T-helper 9 cell (primary cell): ENCODE data around the gene LPXN.
A peak's percentile ranks its signal among the peaks of the same experiment; 100 is the strongest.

ENCODE experiments used
- DNase-seq: peaks from one replicate; pipeline ENCODE4 v3.0.0-alpha.2; 2020
- total RNA-seq, 2 donors: gene quantifications; one replicate each; lab custom pipeline; 2026; lab: John Stamatoyannopoulos, UW

LPXN gene
- 84.0 to 316 reads per million in 2 donors for total RNA-seq

DNA sequence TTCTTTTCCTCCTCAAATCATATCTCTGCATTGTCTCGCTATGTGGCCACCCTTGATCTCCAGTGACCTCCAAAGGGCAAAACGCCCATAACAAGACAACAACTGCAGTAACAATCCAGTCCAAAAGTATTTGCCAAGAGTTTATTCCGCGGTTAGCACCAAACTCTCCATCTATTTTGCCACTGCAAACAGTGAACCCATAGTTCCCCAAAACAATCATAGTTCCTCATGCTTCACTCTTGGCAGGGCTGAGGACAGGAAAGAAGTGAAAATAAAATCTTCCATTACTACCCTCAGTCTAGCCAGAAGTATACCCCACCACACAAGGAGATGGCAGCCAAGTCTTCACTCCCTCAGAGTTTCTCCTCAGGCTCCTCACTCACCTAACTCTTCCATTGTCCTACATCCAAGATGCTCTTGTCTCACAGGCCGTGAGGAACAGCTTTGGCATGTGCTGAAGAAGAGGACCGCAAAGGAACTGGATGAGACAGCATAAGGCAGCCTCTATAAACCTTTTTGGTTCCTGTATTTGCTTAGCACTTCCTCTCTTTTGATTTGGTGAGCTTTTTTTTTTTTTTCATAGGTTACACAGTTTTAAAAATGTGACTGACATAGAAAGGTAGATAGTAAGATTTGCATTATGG lies at the start of gene LPXN:
LPXN (minus strand) TSS at position 480 of the 644 bp plus-strand sequence; CDS start at position 396, 84 bp downstream.
- DNase-seq: peak; percentile 54

DNA sequence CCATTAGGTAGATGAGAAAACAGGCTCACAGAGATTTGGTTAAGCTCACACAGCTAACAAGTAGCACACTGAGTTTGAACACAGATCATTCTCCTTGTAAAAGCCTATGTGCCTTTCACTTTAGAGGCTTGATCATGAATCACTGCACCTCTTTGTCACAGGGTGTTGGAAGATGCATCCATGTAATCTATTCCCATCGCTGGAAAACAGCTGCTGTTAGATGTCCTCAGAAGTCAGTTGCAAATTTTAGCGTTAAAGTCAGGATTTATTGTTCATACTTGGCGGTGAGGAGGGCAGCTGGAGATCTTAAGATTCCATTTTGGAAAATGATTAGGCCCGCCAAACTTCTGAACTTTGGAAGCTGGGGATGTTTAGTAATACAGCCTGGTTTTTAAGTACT lies 49.4 kb upstream of the LPXN start:
- no peak for DNase-seq

DNA sequence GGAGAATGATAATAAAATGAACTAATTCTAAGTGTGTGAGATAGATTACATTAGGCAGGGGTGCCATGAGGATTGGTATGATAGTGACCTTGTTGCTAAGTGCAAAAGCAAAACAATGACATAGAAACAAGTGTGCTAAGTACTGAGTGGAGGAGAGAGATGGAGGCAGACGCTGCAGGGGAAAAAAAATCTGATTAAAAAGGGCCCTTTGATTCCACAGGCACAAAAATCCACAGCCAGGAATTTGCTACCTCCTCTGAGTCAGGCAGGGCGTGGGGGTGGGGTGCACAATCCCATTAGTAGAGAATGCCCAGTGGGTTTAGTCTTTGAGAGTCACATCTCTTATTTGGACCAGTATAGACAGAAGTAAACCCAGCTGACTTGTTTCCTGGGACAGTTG lies 46.7 kb upstream of the LPXN start, which contains the start of gene CNTF:
CNTF (plus strand) TSS at position 322 of the 400 bp plus-strand sequence. CDS start 88 bp downstream, outside the sequence.
- DNase-seq: no peak

DNA sequence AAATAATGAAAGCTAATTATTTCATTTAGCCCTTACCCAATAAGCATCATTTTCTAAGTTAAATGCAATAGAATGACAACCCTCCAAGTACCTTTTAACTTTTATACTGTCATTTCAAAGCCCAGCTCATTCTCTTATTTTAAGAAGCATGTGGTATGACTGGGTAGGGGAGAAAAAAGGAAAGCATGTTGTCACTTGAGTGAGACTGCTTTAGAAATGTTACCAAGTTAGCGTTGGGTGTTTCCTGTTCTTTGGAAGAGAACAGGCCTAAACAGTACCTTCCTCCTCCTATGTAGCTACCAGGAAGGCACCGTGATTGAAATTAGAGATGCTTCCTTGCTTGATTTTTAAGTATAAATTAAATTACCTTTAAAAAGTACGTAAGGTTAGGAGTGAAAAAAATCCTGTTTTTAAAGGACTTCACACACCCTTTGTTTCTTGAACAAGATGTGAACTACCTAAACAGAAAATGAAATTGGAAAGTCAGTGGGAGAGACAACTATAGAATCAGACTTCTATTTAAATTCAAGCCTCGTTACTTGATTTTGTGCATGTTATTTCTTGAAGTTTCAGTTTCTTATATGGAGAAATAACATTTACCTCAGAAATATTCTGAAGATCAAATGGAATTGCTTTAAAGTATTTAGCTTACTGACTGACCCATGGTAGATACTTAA lies 46.1 kb upstream of the LPXN start:
- DNase-seq: no peak

DNA sequence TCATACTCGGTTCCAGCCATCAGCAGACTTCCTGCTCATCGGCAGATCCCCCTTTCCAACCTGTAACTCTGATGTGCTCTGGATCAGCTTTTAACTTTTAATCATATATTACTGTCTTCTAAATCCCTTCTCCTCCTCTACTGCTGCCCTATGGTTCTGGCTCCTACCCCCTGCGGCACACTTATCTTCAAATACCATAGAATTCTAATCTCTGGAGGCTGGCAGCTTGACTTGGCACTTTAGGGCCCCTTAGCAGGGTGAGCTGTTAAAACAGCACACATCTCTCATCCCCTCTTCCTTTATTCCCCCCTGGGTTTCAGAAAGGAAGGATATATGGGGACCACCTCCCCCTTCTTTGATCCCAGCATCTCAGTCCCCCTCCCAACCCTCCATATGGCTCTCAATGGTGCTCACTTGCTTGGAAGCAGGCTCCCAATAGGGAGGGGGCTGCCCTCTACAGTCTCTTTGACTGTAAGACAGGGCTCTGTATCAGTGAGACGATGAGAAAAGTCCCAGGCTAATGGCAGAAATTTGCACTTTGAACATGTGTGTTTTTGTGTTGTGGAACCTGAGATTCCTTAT lies 42.4 kb upstream of the LPXN start:
- DNase-seq: no peak

DNA sequence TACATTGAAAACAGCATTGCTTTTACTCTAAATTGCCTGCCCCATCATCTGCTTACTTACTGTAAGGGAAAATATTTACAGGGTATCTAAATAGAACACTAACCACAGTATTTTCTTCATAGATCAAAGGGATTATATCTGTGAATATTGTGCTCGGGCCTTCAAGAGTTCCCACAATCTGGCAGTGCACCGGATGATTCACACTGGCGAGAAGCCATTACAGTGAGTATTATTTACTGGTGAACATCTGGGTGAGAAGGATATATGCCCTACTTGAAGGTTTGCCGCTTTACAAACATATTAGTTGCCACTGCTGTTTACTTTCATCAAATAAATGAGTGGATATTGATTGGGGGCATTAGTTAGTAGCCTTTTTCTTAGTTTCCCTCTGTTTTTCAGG lies 40.9 kb upstream of the LPXN start:
- no peak for DNase-seq

DNA sequence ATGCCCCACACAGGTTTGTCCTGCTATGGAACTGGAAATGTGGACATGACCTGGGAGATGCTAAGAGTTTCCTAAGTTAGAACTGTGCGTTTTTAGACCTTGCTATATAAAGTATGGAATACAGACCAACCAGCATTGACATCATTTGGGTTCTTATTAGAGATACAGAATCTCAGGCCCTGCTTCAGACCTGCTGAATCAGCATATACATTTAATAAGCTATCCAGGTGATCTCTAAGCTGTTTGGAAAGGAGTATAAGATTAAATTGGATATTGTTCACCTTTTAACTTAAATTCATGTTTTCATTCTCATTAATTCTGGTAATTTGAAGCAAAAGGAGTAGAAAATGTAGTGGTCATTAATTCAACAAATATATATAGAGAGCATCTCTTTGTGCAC lies 39.9 kb upstream of the LPXN start:
- DNase-seq: no peak

DNA sequence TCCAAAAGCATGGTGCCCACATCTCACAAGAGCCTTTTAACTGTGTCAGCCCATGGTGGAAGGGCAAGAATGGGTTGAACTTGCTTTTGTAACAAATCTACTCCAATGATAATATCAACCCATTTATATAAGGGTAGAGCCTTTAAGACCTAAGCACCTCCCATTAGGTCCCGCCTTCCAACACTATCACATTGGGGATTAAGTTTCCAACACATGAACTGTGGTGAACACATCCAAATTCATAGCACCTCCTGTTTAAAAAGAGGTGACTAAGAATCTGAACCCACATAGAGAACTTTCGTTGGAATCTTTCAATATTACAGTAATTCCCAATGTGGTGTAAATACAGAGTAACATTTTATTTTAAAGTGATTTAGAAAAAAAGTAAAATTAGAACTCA lies 37.6 kb upstream of the LPXN start:
- no peak for DNase-seq

DNA sequence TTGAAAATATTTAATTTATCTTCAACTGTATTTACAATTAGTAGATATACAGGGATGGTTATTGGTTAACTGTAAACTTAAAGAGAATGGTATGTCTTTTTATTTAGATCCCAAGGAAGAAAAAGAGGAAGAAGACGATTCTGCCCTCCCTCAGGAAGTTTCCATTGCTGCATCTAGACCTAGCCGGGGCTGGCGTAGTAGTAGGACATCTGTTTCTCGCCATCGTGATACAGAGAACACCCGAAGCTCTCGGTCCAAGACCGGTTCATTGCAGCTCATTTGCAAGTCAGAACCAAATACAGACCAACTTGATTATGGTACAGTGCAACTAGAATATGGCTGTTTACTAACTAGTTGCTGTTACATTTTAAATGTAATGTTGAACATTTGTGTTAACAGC lies 34.1 kb upstream of the LPXN start:
- DNase-seq: no peak

DNA sequence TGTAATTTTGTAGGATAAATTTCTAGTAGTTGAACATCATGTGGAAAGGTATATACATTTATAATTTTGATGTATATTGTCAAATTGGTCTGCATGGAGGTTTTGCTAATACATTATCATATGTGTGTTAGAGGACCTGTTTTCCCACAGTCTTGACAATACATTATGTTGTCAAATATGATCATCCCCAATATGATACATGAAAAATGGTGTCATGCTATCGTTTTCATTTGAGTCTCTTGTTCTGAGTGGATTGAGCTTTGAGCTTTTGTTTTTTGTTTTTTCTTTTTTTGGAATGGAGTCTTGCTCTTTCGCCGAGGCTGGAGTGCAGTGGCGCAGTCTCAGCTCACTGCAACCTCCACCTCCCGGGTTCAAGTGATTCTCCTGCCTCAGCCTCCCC lies 32.7 kb upstream of the LPXN start:
- DNase-seq: no peak

DNA sequence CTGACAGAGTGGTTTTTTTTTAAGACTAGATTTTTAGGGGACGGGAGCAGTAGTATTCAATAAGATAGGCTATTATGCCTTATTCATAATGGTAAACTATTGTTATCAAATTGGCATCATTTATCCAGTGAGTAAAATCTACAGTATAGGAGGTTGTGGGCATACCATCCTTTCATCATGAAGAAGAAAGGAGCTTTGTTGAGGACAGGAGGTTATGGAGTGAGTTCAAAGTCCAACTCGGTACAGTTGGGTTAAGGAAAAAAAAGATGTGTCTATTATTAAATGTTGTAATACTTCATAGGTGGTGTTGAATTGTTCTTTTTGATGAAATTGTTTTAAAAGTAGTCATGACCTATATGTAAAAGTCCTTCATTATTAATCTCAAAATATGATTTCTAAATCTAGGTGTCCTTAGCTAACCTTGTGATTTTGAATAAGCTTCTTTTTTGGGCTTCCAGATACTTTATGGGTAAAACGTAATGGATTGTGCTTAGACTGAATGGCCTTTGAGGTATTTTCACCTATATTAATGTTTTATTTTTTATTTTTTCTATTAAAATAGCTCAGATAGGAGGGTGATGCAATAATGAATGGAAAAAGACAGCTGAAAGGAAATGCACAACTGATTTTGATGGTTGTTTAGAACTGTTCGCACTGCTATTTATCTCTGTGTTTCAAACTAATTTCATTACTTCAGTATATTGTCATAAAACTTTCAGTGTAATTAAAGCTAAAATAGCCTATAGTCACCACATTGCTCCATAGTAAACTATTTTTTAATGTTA lies 31.5 kb upstream of the LPXN start:
- no peak for DNase-seq

DNA sequence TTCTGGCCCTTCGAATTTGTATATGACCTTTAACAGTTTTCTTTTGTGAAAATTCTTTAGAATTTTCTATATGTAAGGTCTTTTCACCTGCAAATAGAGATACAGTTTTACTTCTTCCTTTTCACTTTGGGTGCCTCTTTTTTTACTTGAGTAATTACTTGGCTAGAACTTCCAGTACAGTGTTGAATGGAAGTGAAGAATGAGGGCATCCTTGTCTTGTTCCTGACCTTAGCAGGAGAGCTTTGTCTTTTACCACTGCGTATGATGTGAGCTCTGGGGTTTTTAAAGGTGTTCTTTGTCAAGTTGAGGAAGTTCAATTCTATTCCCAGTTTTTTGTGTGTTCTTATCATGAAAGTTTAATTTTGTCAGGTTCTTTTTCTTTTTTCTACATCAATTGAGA lies 24.9 kb upstream of the LPXN start:
- no peak for DNase-seq

DNA sequence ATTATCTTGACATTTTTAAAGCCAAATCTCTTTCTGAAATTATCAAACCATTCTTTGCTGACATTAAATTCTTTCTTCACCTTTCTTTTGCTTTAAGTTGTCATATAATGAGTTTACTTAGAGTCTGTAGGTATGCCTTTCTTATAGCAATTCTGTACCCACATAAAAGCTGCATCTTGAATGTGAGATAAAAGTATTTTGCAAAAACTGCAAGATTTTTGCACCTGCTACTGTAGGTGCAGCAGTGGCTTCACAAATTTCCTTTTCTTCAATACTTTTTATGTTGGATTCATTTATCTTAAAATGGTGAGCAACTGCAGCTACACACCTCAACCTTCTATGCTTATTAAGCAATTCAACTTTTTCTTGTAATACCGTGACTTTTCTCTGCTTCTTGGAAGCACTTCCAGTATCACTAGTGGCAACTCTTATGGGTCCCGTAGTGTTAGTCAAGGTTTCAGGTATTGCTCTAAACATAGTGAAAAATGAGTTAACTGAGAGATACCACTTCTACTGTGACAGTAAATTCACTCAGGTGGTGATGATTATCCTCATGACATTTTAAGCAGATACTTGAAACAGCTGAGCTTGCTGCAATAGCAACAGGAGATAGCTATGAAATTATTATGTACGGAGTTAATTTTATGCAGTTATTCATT lies 22.0 kb upstream of the LPXN start:
- no peak for DNase-seq

DNA sequence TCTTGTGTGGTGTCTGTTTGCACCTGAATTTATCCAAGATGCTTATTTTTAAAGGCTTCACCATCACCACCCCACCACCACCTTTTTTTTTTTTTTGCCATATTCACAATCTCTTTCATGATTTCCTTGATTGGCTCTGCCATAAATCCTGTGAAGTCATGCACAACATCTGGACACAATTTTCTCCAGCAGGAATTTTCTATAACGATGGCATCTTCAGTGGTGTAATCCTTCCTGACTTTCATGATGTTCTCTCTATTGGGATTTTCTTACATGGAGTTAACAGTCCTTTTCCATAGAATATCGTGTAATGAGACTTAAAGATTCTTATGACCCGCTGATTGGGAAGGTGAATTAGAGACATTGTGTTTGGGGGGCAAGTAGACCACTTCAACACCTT lies 21.0 kb upstream of the LPXN start:
- no peak for DNase-seq

DNA sequence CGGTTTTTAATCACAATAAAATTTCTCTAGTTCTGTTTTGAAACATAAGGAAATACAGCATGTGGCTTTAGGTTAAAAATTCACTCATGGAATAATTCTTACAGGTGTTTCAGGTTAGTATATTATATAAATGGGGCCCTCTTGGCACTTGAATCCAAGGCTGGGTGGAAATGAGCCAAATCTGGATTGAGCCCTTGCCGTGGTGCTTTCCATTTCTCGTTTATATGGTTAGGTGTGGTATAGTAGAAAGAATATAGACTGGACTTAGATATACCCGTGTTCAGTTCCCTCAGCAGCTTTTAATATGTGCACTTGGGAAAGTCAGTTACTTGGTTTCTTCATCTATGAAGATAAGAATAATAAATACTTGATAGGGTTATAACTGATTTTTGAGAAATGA lies 19.2 kb upstream of the LPXN start:
- DNase-seq: no peak

DNA sequence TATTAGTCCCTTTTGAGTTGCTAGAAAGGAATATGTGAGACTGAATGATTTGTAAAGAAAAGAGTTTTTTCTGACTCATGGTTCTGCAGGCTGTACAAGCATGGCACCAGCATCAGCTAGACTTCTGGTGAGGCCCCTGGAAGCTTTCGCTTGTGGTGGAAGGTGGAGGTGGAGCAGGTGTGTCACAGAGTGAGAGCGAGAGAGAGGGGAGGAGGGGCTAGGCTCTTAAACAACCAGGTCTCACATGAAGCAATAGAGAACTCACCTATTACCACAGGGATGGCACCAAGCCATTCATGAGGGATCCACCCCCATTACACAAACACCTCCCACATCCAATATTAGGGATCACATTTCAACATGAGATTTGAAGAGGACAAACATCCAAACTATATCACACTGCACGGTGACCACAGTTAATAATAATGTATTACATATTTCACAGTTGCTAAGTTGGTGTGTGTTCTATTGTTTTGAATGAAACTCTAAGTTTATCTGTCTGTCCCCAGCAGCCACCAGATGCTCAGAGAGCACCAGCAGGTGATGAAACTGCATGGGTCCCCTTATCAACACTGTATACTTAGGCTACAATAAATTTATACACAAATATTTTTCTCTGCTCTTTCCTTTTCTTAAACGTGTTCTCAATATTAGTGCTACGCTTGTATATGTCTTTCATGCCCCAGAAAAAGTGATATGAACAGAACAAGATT lies 17.3 kb upstream of the LPXN start:
- DNase-seq: no peak

DNA sequence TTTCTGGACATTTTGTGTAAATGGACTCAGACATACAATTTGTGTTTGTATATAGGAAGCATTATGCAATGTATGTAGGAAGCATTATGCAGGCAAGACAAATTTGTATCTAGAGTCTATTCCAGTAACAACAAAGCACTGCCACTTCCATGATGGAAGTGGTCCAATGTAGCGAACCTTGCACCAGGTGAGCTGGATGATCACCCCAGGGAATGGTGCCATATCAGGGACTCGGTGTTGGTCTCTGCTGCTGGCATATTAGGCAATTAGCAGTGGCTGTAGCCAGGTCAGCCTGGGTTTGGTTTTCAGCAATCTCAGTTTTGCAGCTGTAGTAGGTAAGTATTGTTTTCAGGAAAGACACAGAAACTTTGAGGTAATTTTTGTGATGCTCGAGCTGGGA lies 16.0 kb upstream of the LPXN start:
- no peak for DNase-seq

DNA sequence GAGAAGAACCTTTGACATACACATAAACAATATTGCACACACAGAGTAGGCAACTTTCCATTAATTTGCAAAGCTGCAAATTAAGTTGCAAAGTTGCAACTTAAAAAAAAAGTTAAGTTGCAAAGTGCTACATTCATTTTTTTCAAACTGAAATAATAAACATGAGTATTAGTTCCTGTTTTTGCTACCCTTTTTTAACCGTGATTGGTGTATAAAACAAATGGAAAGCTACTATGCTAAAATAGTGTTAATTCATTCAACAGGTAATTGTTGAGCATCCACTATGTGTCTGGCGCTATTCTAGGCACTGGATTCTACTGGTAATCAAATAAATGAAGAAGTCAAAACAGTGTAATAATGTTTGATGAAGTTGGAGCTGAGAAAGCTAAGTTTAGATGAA lies 11.3 kb upstream of the LPXN start:
- no peak for DNase-seq

DNA sequence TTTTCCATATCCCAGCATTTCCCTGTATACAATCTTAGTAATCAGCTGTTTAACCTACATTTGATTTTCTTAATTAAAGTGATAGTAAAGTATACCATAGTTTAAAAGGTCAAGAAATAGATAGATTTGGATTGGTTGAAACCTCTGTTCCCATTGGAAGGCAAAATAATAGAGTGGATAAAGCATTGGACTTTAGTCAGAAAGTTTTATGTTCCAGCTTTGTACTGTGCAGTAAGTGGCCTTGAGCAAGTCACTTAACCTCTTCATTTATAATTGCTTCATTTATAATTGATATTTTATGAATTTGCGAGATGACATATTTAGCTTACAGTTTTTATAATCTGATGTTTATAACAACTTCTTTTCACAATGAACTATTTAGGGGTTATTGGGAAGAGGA lies 6.8 kb upstream of the LPXN start:
- no peak for DNase-seq

DNA sequence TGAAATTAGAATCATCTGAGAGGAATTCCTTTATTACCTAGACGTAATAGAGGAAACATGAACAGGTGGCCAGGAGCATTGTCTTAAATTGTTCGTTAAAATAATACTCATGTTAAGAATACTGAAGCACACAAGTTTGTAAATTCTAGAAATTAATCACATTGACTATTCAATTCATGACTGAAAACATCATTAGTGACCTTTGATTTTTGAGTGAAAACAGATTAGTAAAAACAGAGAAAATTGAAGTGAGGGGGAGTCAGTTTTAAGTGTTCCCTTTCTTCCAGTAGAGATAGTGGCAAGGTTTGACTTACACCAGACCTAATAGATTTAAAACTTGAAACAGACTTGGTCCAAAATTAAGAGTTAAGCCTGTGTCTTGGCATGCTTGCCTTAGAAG lies 4.7 kb upstream of the LPXN start:
- no peak for DNase-seq

DNA sequence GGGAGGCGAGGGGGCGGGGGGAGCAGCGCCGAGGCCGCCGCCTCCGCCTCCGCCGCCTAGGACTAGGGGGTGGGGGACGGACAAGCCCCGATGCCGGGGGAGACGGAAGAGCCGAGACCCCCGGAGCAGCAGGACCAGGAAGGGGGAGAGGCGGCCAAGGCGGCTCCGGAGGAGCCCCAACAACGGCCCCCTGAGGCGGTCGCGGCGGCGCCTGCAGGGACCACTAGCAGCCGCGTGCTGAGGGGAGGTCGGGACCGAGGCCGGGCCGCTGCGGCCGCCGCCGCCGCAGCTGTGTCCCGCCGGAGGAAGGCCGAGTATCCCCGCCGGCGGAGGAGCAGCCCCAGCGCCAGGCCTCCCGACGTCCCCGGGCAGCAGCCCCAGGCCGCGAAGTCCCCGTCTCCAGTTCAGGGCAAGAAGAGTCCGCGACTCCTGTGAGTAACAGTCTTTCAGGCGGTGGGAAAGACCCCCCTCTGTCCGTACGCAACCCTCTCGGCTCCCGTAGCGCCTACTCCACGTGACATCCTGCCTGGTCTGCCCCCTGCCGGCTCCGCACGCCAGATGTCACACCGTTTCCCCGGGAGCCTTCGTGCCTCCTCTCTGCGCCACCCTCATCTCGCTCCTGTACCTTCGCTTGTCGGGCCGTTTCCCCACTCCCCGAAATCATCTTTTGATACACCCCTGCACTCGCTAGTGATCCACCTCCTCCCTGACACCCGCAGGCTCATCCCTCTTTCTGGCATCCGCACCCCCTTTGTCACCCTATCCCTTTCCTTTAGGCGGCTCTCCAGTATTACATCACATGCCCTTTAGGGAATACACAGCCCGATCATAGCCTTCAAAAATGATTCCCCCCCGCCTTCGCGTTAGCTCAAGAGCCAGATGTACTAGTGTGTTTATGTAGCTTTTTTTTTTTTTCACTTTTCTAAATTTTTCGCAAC lies 3.8 kb upstream of the LPXN start:
- DNase-seq: peak; percentile 93
